Osteoblast (primary cell): ENCODE data around the gene MID2. TPM values are rescaled to one million over a fixed set of nuclear protein-coding genes. Genes with fewer than 3 reads are reported as not detected.
"Not testable (repeated sequence)": the region's sequence is repeated elsewhere in the genome, so short reads cannot be mapped to it uniquely, and the experiment has no call there.

Experiments
- DNase-seq: peaks from one replicate; pipeline ENCODE4 v3.0.0; 2011; ENCODE audit warnings: low spot score, mixed read lengths; ENCODE audit not compliant: insufficient read length; ENCODE audit errors: missing footprints
- H2AFZ ChIP-seq: 2 replicates; pipeline ENCODE4 v1.6.0; 2011; ENCODE audit warnings: mild to moderate bottlenecking, low read length
- H3K27ac ChIP-seq: 2 replicates; pipeline ENCODE4 v1.5.1; 2011; ENCODE audit warnings: mild to moderate bottlenecking, low read depth, low read length, moderate library complexity
- H3K27me3 ChIP-seq: 2 replicates; pipeline ENCODE4 v1.6.0; 2012; ENCODE audit warnings: mild to moderate bottlenecking, control low read depth, inconsistent platforms, low read length, moderate library complexity; ENCODE audit not compliant: insufficient read depth
- H3K36me3 ChIP-seq: 2 replicates; pipeline ENCODE4 v1.5.1; 2011; ENCODE audit warnings: mild to moderate bottlenecking, low read length, control low read depth, moderate library complexity; ENCODE audit not compliant: insufficient read depth
- H3K4me1 ChIP-seq: 2 replicates; pipeline ENCODE4 v1.5.1; 2011; ENCODE audit warnings: mild to moderate bottlenecking, low read length, control low read depth, moderate library complexity; ENCODE audit not compliant: insufficient read depth
- H3K4me2 ChIP-seq: 2 replicates; pipeline ENCODE4 v1.6.0; 2011; ENCODE audit warnings: mild to moderate bottlenecking, low read length; ENCODE audit not compliant: insufficient read depth
- H3K4me3 ChIP-seq: fragments of 200-600 bp; sonication (generic); 3 replicates; pipeline ENCODE4 v1.5.1; 2012; ENCODE audit warnings: mild to moderate bottlenecking, low read length, inconsistent platforms; ENCODE audit not compliant: insufficient read depth
- H3K79me2 ChIP-seq: 2 replicates; pipeline ENCODE4 v1.6.0; 2012; ENCODE audit warnings: mild to moderate bottlenecking, low read length, control low read depth, inconsistent platforms; ENCODE audit not compliant: insufficient read depth
- H3K9me3 ChIP-seq: 2 replicates; pipeline ENCODE4 v1.5.1; 2011; ENCODE audit warnings: low read depth, low read length, control low read depth
- H4K20me1 ChIP-seq: 2 replicates; pipeline ENCODE4 v1.6.0; 2012; ENCODE audit warnings: mild to moderate bottlenecking, low read length, control low read depth; ENCODE audit not compliant: insufficient read depth
- CTCF ChIP-seq: IDR thresholded peaks from 2 replicates; pipeline ENCODE4 v1.5.1; 2011; ENCODE audit warnings: mild to moderate bottlenecking, low read depth, low read length, moderate library complexity; ENCODE audit errors: extremely low read depth
- total RNA-seq: library from RNA; depleted of rRNA; stranded (reverse); fragments of >200 nt; gene quantifications from 2 replicates; pipeline ENCODE4 v1.2.3, GENCODE V29; 2012

The MID2 gene
- total RNA-seq, 1 donor = 19.9 TPM

- Histone ChIP-seq H3K4me2 (no peak overlapping the region), H3K9me3 (no peaks in the 10 kb centered on the region), H3K4me1 (no peaks in the 10 kb centered on the region), H3K27me3 (peaks cover 4% of the 10 kb centered on the region), H4K20me1 (no peaks in the 10 kb centered on the region), H3K79me2 (no peaks in the 10 kb centered on the region), H2AFZ (no peak overlapping the region), H3K36me3 (no peaks in the 10 kb centered on the region), H3K4me3 (no peak overlapping the region), H3K27ac (no peak overlapping the region)
- no peak for TF ChIP-seq CTCF
- DNase-seq = no peak
Measured at GRCh38 chrX:107940095-107940494, 114.4 kb downstream of the MID2 start.

GRCh38 chrX:107955337-107955736, 129.7 kb downstream of the MID2 start:
- H3K36me3 ChIP-seq, H3K4me2 ChIP-seq, H2AFZ ChIP-seq, H3K4me3 ChIP-seq, H4K20me1 ChIP-seq, DNase-seq, H3K9me3 ChIP-seq, H3K27ac ChIP-seq, H3K4me1 ChIP-seq, H3K79me2 ChIP-seq, H3K27me3 ChIP-seq: not testable (repeated sequence)

- no peaks in the 10 kb centered on the region for H3K36me3 ChIP-seq
- H3K4me1 ChIP-seq = no peaks in the 10 kb centered on the region
- no peak for TF ChIP-seq CTCF
- H3K79me2 ChIP-seq = no peaks in the 10 kb centered on the region
- H3K27ac ChIP-seq = no peak overlapping the region
- no peak overlapping the region for H3K4me3 ChIP-seq
- peaks cover 6% of the 10 kb centered on the region for H3K27me3 ChIP-seq
- H3K9me3 ChIP-seq = no peaks in the 10 kb centered on the region
- no peaks in the 10 kb centered on the region for H4K20me1 ChIP-seq
- DNase-seq = no peak
- no peak overlapping the region for H2AFZ ChIP-seq
- H3K4me2 ChIP-seq = no peak overlapping the region
Measured at GRCh38 chrX:107968623-107969022, 143.0 kb downstream of the MID2 start.

- H3K27ac ChIP-seq = no peak overlapping the region
- H3K36me3 ChIP-seq = no peaks in the 10 kb centered on the region
- no peak overlapping the region for H3K4me2 ChIP-seq
- no peaks in the 10 kb centered on the region for H3K9me3 ChIP-seq
- H2AFZ ChIP-seq = no peak overlapping the region
- H3K4me1 ChIP-seq = no peaks in the 10 kb centered on the region
- peaks cover 6% of the 10 kb centered on the region for H3K27me3 ChIP-seq
- DNase-seq = no peak
- H3K4me3 ChIP-seq = no peak overlapping the region
- H3K79me2 ChIP-seq = no peaks in the 10 kb centered on the region
- H4K20me1 ChIP-seq = no peaks in the 10 kb centered on the region
- no peak for TF ChIP-seq CTCF
Measured at GRCh38 chrX:107970073-107970472, 144.4 kb downstream of the MID2 start.
